H1 (cell line): ENCODE results near the gene PDGFD. TPM values are rescaled to one million over a fixed set of nuclear protein-coding genes. Genes with fewer than 3 reads are reported as not detected.

Experiments
- CTCF ChIA-PET: fragments of 300-600 bp; sonication (Branson Sonifier 250); formaldehyde crosslinking; loops from one replicate; lab custom pipeline; 2021; ENCODE audit not compliant: partially characterized antibody; lab: Charles Lee
- POLR2A ChIA-PET: fragments of 300-600 bp; sonication (Branson Sonifier 250); formaldehyde crosslinking; loops from one replicate; lab custom pipeline; 2021; ENCODE audit warnings: inconsistent platforms; ENCODE audit not compliant: partially characterized antibody; lab: Charles Lee
- DNase-seq, 2 experiments: peaks; one replicate each; pipeline versions ENCODE4 v3.0.0 to v3.0.0-alpha.2; 2010 to 2022; ENCODE audit warnings: low spot score in 2 of 2, low read depth in 1 of 2, mixed read lengths in 1 of 2
- FAIRE-seq: peaks from 2 replicates; lab custom pipeline; 2011; peaks lifted over from hg19 to GRCh38; lab: Jason Lieb, UNC
- H2AFZ ChIP-seq: 2 replicates; pipeline ENCODE4 v1.8.1; 2012; ENCODE audit warnings: low read length, inconsistent platforms
- H2AK5ac ChIP-seq: 2 replicates; pipeline ENCODE4 v1.6.1; 2013; ENCODE audit warnings: low read depth, low read length
- H2BK120ac ChIP-seq: replicated peaks from 2 replicates; pipeline ENCODE3; 2013; ENCODE audit warnings: low read depth, low read length, inconsistent platforms
- H2BK12ac ChIP-seq: 2 replicates; pipeline ENCODE4 v1.6.1; 2013; ENCODE audit warnings: low read depth, low read length
- H2BK15ac ChIP-seq: 2 replicates; pipeline ENCODE4 v1.6.1; 2013; ENCODE audit warnings: low read length
- H2BK20ac ChIP-seq: 2 replicates; pipeline ENCODE4 v1.6.1; 2013; ENCODE audit warnings: low read length
- H2BK5ac ChIP-seq: 2 replicates; pipeline ENCODE4 v1.6.1; 2013; ENCODE audit warnings: low read depth, low read length
- H3K14ac ChIP-seq: 2 replicates; pipeline ENCODE4 v1.6.1; 2013; ENCODE audit warnings: inconsistent platforms; ENCODE audit not compliant: insufficient read length
- H3K18ac ChIP-seq: 2 replicates; pipeline ENCODE4 v1.6.1; 2013; ENCODE audit warnings: low read length; ENCODE audit errors: extremely low read depth
- H3K23ac ChIP-seq: 2 replicates; pipeline ENCODE4 v1.6.1; 2013; ENCODE audit warnings: inconsistent platforms; ENCODE audit not compliant: insufficient read length
- H3K23me2 ChIP-seq: 2 replicates; pipeline ENCODE4 v1.6.1; 2013; ENCODE audit warnings: low read depth, low read length
- H3K27ac ChIP-seq: 2 replicates; pipeline ENCODE4 v1.6.1; 2011; ENCODE audit warnings: low read depth, low read length, inconsistent platforms
- H3K27me3 ChIP-seq, 4 experiments: replicated peaks in 1 of 4; 1 replicate in 1 of 4; 2 replicates in 3 of 4; pipeline versions ENCODE4 v1.6.1 to v1.8.1; 2011 to 2013; ENCODE audit warnings: low read length in 3 of 4, mild to moderate bottlenecking in 3 of 4, inconsistent platforms in 2 of 4, mixed read lengths in 2 of 4, moderate library complexity in 1 of 4; ENCODE audit not compliant: control insufficient read depth in 3 of 4, insufficient read depth in 3 of 4; ENCODE audit errors: extremely low read depth in 1 of 4
- H3K36me3 ChIP-seq, 4 experiments: 2 replicates each; pipeline versions ENCODE4 v1.6.1 to v1.8.1; 2011 to 2013; ENCODE audit warnings: mild to moderate bottlenecking in 4 of 4, low read length in 3 of 4, moderate library complexity in 2 of 4, control low read depth in 1 of 4, inconsistent platforms in 1 of 4; ENCODE audit not compliant: insufficient read depth in 4 of 4, control insufficient read depth in 2 of 4
- H3K4ac ChIP-seq: replicated peaks from 2 replicates; pipeline ENCODE3; 2013; ENCODE audit warnings: low read length, low read depth, mixed read lengths, inconsistent platforms; ENCODE audit not compliant: insufficient read length
- H3K4me1 ChIP-seq, 4 experiments: replicated peaks in 1 of 4; 1 replicate in 1 of 4; 2 replicates in 3 of 4; pipeline versions ENCODE4 v1.6.1 to v1.8.1; 2011 to 2013; ENCODE audit warnings: low read length in 3 of 4, inconsistent platforms in 2 of 4, mixed read lengths in 1 of 4; ENCODE audit not compliant: insufficient read depth in 4 of 4, control insufficient read depth in 3 of 4
- H3K4me2 ChIP-seq, 2 experiments: 2 replicates each; pipeline versions ENCODE4 v1.6.1 to v1.8.1; 2011 to 2013; ENCODE audit warnings: low read depth in 2 of 2, low read length in 2 of 2, control low read depth in 1 of 2, inconsistent platforms in 1 of 2, mild to moderate bottlenecking in 1 of 2; ENCODE audit not compliant: insufficient read depth in 1 of 2
- H3K4me3 ChIP-seq, 4 experiments: fragments of 200-600, 300-600 bp in 1 of 4; sonication (generic), shearing (Covaris generic), sonication (Bioruptor Twin) in 1 of 4; 2 replicates each; pipeline versions ENCODE4 v1.5.1 to v1.8.1; 2011 to 2016; ENCODE audit warnings: low read length in 4 of 4, low read depth in 3 of 4, control low read depth in 2 of 4, inconsistent platforms in 2 of 4, mild to moderate bottlenecking in 2 of 4, mixed read lengths in 1 of 4, moderate library complexity in 1 of 4; ENCODE audit not compliant: insufficient read depth in 2 of 4; ENCODE audit errors: extremely low read depth in 1 of 4
- H3K56ac ChIP-seq: replicated peaks from 2 replicates; pipeline ENCODE3; 2013; ENCODE audit warnings: low read depth, mild to moderate bottlenecking, mixed read lengths, low read length, inconsistent platforms; ENCODE audit not compliant: insufficient read length
- H3K79me1 ChIP-seq: 2 replicates; pipeline ENCODE4 v1.6.1; 2013; ENCODE audit warnings: low read depth, low read length, control low read depth
- H3K79me2 ChIP-seq, 2 experiments: 2 replicates each; pipeline versions ENCODE4 v1.6.1 to v1.8.1; 2012 to 2013; ENCODE audit warnings: low read length in 2 of 2, mild to moderate bottlenecking in 2 of 2, inconsistent platforms in 1 of 2; ENCODE audit not compliant: insufficient read depth in 2 of 2, control insufficient read depth in 1 of 2
- H3K9ac ChIP-seq, 4 experiments: replicated peaks in 1 of 4; 1 replicate in 1 of 4; 2 replicates in 3 of 4; pipeline versions ENCODE4 v1.6.1 to v1.8.1; 2011 to 2013; ENCODE audit warnings: low read depth in 3 of 4, low read length in 3 of 4, control low read depth in 2 of 4, mild to moderate bottlenecking in 2 of 4, moderate library complexity in 2 of 4, inconsistent platforms in 1 of 4; ENCODE audit errors: extremely low read depth in 1 of 4
- H3K9me3 ChIP-seq, 2 experiments: 2 replicates each; pipeline versions ENCODE4 v1.6.1 to v1.8.1; 2012 to 2013; ENCODE audit warnings: mild to moderate bottlenecking in 2 of 2, moderate library complexity in 2 of 2, control low read depth in 1 of 2, inconsistent platforms in 1 of 2, low read depth in 1 of 2, low read length in 1 of 2, mixed read lengths in 1 of 2; ENCODE audit not compliant: insufficient read depth in 2 of 2
- H4K20me1 ChIP-seq, 2 experiments: replicated peaks in 1 of 2; 2 replicates each; pipeline versions ENCODE3 to v1.8.1; 2011 to 2013; ENCODE audit warnings: inconsistent platforms in 2 of 2, low read length in 2 of 2, mild to moderate bottlenecking in 1 of 2; ENCODE audit not compliant: insufficient read depth in 2 of 2, control insufficient read depth in 1 of 2
- H4K5ac ChIP-seq: 2 replicates; pipeline ENCODE4 v1.6.1; 2013; ENCODE audit warnings: low read length, low read depth, mixed read lengths, inconsistent platforms; ENCODE audit not compliant: insufficient read length
- H4K8ac ChIP-seq: 2 replicates; pipeline ENCODE4 v1.8.0; 2013; ENCODE audit warnings: mild to moderate bottlenecking, moderate library complexity, low read length, inconsistent platforms; ENCODE audit not compliant: insufficient read depth; ENCODE audit errors: extremely low read depth
- H4K91ac ChIP-seq: replicated peaks from 2 replicates; pipeline ENCODE3; 2013; ENCODE audit warnings: low read length, mixed read lengths, inconsistent platforms; ENCODE audit not compliant: insufficient read length
- BCL11A ChIP-seq, 2 experiments: IDR thresholded peaks; one replicate each; pipeline ENCODE4 v1.6.1; 2011; ENCODE audit warnings: low read depth in 2 of 2, low read length in 2 of 2, mild to moderate bottlenecking in 2 of 2
- CBX5 ChIP-seq: fragments of 300-800, 300-1000 bp; sonication (generic); IDR thresholded peaks from 2 replicates; pipeline ENCODE4 v1.7.1; 2016; ENCODE audit warnings: antibody characterized with exemption, low read length, low read depth
- CHD2 ChIP-seq: IDR thresholded peaks from 2 replicates; pipeline ENCODE4 v1.6.1; 2012; ENCODE audit warnings: low read length, improper control_type of control experiment
- CREB1 ChIP-seq: IDR thresholded peaks from 2 replicates; pipeline ENCODE4 v1.6.1; 2012; ENCODE audit warnings: inconsistent platforms
- CTBP2 ChIP-seq: IDR thresholded peaks from 2 replicates; pipeline ENCODE4 v1.7.0; 2011; ENCODE audit warnings: borderline replicate concordance, mild to moderate bottlenecking, moderate library complexity, mixed read lengths, low read length; ENCODE audit not compliant: insufficient read depth, insufficient read length
- EGR1 ChIP-seq: IDR thresholded peaks from 2 replicates; pipeline ENCODE4 v1.6.1; 2011; ENCODE audit warnings: low read depth, low read length, borderline replicate concordance
- GTF2F1 ChIP-seq: IDR thresholded peaks from 2 replicates; pipeline ENCODE4 v1.6.1; 2012; ENCODE audit warnings: low read depth, low read length, improper control_type of control experiment, borderline replicate concordance
- JUN ChIP-seq: IDR thresholded peaks from 2 replicates; pipeline ENCODE4 v1.6.1; 2011; ENCODE audit warnings: low read depth, mild to moderate bottlenecking, improper control_type of control experiment, low read length
- JUND ChIP-seq: IDR thresholded peaks from 2 replicates; pipeline ENCODE4 v1.6.1; 2011; ENCODE audit warnings: mild to moderate bottlenecking, improper control_type of control experiment, low read length
- PHF8 ChIP-seq: fragments of 200-600 bp; sonication (generic); conservative IDR thresholded peaks from 2 replicates; pipeline ENCODE4 v1.7.1; 2012; ENCODE audit warnings: low read depth, mild to moderate bottlenecking, inconsistent platforms, low read length, moderate library complexity
- POLR2AphosphoS5 ChIP-seq: IDR thresholded peaks from 2 replicates; pipeline ENCODE4 v1.6.1; 2011; ENCODE audit warnings: low read depth, low read length
- RFX5 ChIP-seq: IDR thresholded peaks from 2 replicates; pipeline ENCODE4 v1.6.1; 2011; ENCODE audit warnings: low read depth, low read length, improper control_type of control experiment, borderline replicate concordance
- SAP30 ChIP-seq: fragments of 300-600 bp; sonication (generic); IDR thresholded peaks from 2 replicates; pipeline ENCODE4 v1.7.1; 2012; ENCODE audit warnings: low read length, moderate library complexity, mild to moderate bottlenecking, inconsistent platforms; ENCODE audit not compliant: insufficient read depth, insufficient replicate concordance
- SP2 ChIP-seq: IDR thresholded peaks from 2 replicates; pipeline ENCODE4 v1.6.1; 2012; ENCODE audit warnings: mild to moderate bottlenecking, low read length, inconsistent platforms
- TAF1 ChIP-seq: IDR thresholded peaks from 2 replicates; pipeline ENCODE4 v1.6.1; 2011; ENCODE audit warnings: mild to moderate bottlenecking, low read depth, low read length
- WGBS, 2 experiments: shearing (Covaris generic) in 1 of 2; methylation state at CpG; one replicate each; pipeline versions ENCODE4 v1.1.6 to v1.1.7; 2013 to 2015; ENCODE audit warnings: low lambda C conversion rate in 2 of 2, mixed read lengths in 2 of 2, inconsistent platforms in 1 of 2, low coverage in 1 of 2, missing lambda C conversion rate in 1 of 2; ENCODE audit not compliant: insufficient replicate concordance in 2 of 2, insufficient coverage in 1 of 2, insufficient read length in 1 of 2; ENCODE audit errors: extremely low coverage in 1 of 2, missing lambda C conversion rate in 1 of 2; 5-methylcytosine and 5-hydroxymethylcytosine counted together
- polyA plus RNA-seq, 7 experiments: library from polyadenylated mRNA; depleted of rRNA in 3 of 7; stranded (reverse) in 5 of 7; unstranded in 2 of 7; fragments of >200 nt in 5 of 7; fragments of 200-250 nt in 2 of 7; gene quantifications; 1 replicate in 5 of 7; 2 replicates in 1 of 7; 4 replicates in 1 of 7; pipeline versions ENCODE4 v1.2.1 to v1.2.3, GENCODE V29; 2011 to 2013; ENCODE audit warnings: missing spikeins in 2 of 7, mixed read lengths in 2 of 7
- total RNA-seq: library from RNA; stranded (reverse); fragmentation: NEBNext Ultra II Directional; extraction: Animal tissue kit (Norgen Biotek cat#: 25700); gene quantifications from 2 replicates; pipeline ENCODE4 v1.2.1, GENCODE V29; 2021

The PDGFD gene
- total and polyA plus RNA-seq, 2 of the 8 experiments (the other 6 are each of a cell fraction or from before 2014, with no cell fraction given): 1.1 to 3.9 TPM

DNA sequence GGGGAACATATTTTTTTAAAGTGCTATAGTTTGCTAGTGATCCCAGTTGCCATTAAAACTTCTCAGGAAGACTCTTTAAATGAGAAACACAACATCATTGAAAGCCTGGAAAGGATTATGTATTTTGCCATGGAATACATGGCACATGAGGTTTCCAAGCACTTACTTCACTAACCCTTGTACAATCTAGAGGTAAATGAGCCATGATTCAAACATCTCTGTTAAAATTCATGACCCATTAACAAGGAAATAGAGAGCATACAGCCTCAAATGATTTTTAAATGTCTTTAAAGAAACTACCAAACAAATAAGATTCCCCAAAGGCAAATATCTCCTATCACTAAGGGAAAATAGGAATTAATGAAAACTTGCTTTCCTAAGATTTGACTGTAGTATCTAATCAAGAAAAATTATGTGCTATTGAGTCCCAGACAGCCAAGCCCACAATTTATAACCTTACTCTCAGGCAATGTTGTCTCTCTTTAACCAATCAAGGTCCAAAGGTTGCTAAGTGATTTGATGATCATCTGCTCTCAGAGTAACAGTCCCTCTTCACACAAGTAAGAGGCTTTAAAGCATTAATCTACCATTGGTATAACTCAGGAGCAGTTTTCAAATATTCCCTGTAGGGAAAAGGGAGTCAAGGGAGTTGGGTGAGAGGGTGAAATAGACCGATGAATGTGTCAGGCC, 219.6 kb downstream of the PDGFD start:
- CTCF ChIA-PET: no interaction called here
- WGBS, 2 experiments: 93% methylated on average over 1 of the region's 1 CpG; no CpG with 5 or more reads in 1 of the 2 experiments
- TF ChIP-seq JUND (no peak), RFX5 (no peak), PHF8 (no peak), TAF1 (no peak), CHD2 (no peak), SP2 (no peak), CTBP2 (no peak), SAP30 (no peak), EGR1 (no peak), BCL11A (IDR thresholded peaks at IDR 0.05; ENCODE audit: low read depth in 2 of 2, low read length in 2 of 2) (no peak), CREB1 (no peak), POLR2AphosphoS5 (no peak), JUN (no peak), CBX5 (no peak), GTF2F1 (no peak)

More for the DNA sequence above, 219.6 kb downstream of the PDGFD start:
- POLR2A ChIA-PET: no interaction called here
- no peak overlapping the region for H4K8ac ChIP-seq
- H2AK5ac ChIP-seq: no peak overlapping the region
- no peak overlapping the region for H3K9ac ChIP-seq
- H3K27me3 ChIP-seq: no peaks in the 10 kb centered on the region
- no peak overlapping the region for H2BK20ac ChIP-seq
- H3K4ac ChIP-seq: no peak overlapping the region
- H2BK15ac ChIP-seq: no peak overlapping the region
- H3K4me2 ChIP-seq: no peak overlapping the region
- FAIRE-seq (no peak), DNase-seq (no peak)
- H3K79me1 ChIP-seq: no peaks in the 10 kb centered on the region
- H3K18ac ChIP-seq: no peak overlapping the region
- no peak overlapping the region for H3K14ac ChIP-seq
- H3K9me3 ChIP-seq: no peaks in the 10 kb centered on the region
- no peak overlapping the region for H4K91ac ChIP-seq
- no peak overlapping the region for H2AFZ ChIP-seq
- H3K23me2 ChIP-seq: no peaks in the 10 kb centered on the region
- no peaks in the 10 kb centered on the region for H4K20me1 ChIP-seq
- H4K5ac ChIP-seq: no peak overlapping the region
- H3K4me3 ChIP-seq: no peak overlapping the region
- H3K4me1 ChIP-seq: no peaks in the 10 kb centered on the region
- no peak overlapping the region for H2BK120ac ChIP-seq
- H3K27ac ChIP-seq: no peak overlapping the region
- H3K79me2 ChIP-seq: no peaks in the 10 kb centered on the region
- no peaks in the 10 kb centered on the region for H3K36me3 ChIP-seq
- no peak overlapping the region for H3K23ac ChIP-seq
- H2BK5ac ChIP-seq: no peak overlapping the region
- H2BK12ac ChIP-seq: no peak overlapping the region
- no peak overlapping the region for H3K56ac ChIP-seq
